ENCODE measurements around the gene EPB41L4B.
"Not testable (repeated sequence)": the region's sequence is repeated elsewhere in the genome, so short reads cannot be mapped to it uniquely, and the experiment has no call there.

Gene EPB41L4B

GRCh38 chr9:109246533-109246932 is 74.3 kb downstream of the EPB41L4B start:
- no peak for DNase-seq

GRCh38 chr9:109245310-109245897 is 75.5 kb downstream of the EPB41L4B start:
- no peak for DNase-seq

- peak in 43 of 51 donors; percentile 4 to 76 (median 34) for DNase-seq
These were observed 76.4 kb downstream of the EPB41L4B start for GRCh38 chr9:109244179-109245132.

- DNase-seq: peak in 1 of 51 donors; percentile 16
These were observed 78.1 kb downstream of the EPB41L4B start for GRCh38 chr9:109242741-109243140.

GRCh38 chr9:109242014-109242413 is 78.8 kb downstream of the EPB41L4B start:
- DNase-seq: peak in 5 of 51 donors; percentile 2 to 23 (median 13)

- DNase-seq: no peak
These were observed 79.7 kb downstream of the EPB41L4B start for GRCh38 chr9:109241207-109241606.

- no peak for DNase-seq
These were observed 81.6 kb downstream of the EPB41L4B start for GRCh38 chr9:109239240-109239639.

GRCh38 chr9:109238655-109239054 is 82.2 kb downstream of the EPB41L4B start:
- no peak for DNase-seq

GRCh38 chr9:109238125-109238524 is 82.7 kb downstream of the EPB41L4B start:
- no peak for DNase-seq

- DNase-seq: peak in 1 of 51 donors; percentile 28
These were observed 88.2 kb downstream of the EPB41L4B start for GRCh38 chr9:109232449-109233237.

GRCh38 chr9:109231593-109231992 is 89.3 kb downstream of the EPB41L4B start:
- no peak for DNase-seq

- no peak for DNase-seq
These were observed 90.6 kb downstream of the EPB41L4B start for GRCh38 chr9:109230277-109230676.

GRCh38 chr9:109229682-109230081 is 91.2 kb downstream of the EPB41L4B start:
- DNase-seq: no peak

- no peak for DNase-seq
These were observed 92.7 kb downstream of the EPB41L4B start for GRCh38 chr9:109228093-109228642.

GRCh38 chr9:109225629-109226028 is 95.2 kb downstream of the EPB41L4B start:
- DNase-seq: no peak

- no peak for DNase-seq
These were observed 96.1 kb downstream of the EPB41L4B start for GRCh38 chr9:109224751-109225150.

GRCh38 chr9:109218242-109218641 is 102.6 kb downstream of the EPB41L4B start:
- not testable (repeated sequence) for DNase-seq

GRCh38 chr9:109214414-109214813 is 106.4 kb downstream of the EPB41L4B start:
- no peak for DNase-seq

GRCh38 chr9:109213285-109214121 is 107.4 kb downstream of the EPB41L4B start:
- no peak for DNase-seq

GRCh38 chr9:109212768-109213167 is 108.1 kb downstream of the EPB41L4B start:
- no peak for DNase-seq

GRCh38 chr9:109206670-109207069 is 114.2 kb downstream of the EPB41L4B start:
- DNase-seq: no peak
